Thyroid gland (tissue), 4 donors: ENCODE measurements around the gene PLSCR4.

Experiments used
- POLR2A ChIP-seq, 2 donors: fragments of 450-650 bp; IDR thresholded peaks; one replicate each; pipeline ENCODE4 v1.6.1; 2017; ENCODE audit warnings: antibody characterized with exemption in 2 of 2, mild to moderate bottlenecking in 2 of 2, moderate library complexity in 1 of 2
- TF ChIP-seq, protein P1 (sequence below), 6 experiments: fragments of 200-600 bp in 3 of 6; fragments of 450-650 bp in 3 of 6; sonication (generic) in 3 of 6; IDR thresholded peaks; one replicate each; pipeline ENCODE4 v1.5.1; 2016 to 2019; ENCODE audit warnings: antibody characterized with exemption in 6 of 6, mild to moderate bottlenecking in 2 of 6, inconsistent platforms in 1 of 6, moderate library complexity in 1 of 6

DNA sequence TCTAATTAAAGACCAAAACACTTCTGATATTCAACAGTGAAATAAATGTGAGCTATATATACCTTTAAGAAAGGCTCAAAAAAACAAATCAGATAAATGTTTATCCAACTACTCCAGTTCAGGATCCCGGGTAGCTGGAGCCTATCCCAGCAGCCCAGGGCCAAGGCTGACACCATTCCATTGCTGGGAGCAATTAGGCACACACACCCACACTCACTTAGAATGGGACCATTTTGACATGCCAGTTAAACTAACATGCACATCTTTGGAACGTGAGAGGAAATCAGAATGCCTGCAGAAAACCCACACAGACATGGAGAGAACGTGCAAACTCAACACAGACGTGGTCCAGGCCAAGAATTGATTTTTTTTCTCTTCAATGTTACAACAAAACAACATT is 30.0 kb upstream of the PLSCR4 start:
- no peak for TF ChIP-seq POLR2A (IDR thresholded peaks at IDR 0.05)
- TF ChIP-seq, protein P1, sequence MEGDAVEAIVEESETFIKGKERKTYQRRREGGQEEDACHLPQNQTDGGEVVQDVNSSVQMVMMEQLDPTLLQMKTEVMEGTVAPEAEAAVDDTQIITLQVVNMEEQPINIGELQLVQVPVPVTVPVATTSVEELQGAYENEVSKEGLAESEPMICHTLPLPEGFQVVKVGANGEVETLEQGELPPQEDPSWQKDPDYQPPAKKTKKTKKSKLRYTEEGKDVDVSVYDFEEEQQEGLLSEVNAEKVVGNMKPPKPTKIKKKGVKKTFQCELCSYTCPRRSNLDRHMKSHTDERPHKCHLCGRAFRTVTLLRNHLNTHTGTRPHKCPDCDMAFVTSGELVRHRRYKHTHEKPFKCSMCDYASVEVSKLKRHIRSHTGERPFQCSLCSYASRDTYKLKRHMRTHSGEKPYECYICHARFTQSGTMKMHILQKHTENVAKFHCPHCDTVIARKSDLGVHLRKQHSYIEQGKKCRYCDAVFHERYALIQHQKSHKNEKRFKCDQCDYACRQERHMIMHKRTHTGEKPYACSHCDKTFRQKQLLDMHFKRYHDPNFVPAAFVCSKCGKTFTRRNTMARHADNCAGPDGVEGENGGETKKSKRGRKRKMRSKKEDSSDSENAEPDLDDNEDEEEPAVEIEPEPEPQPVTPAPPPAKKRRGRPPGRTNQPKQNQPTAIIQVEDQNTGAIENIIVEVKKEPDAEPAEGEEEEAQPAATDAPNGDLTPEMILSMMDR (IDR thresholded peaks at IDR 0.05) = no peak
